GM21367 (cell line): Measurements from ENCODE around the gene STXBP3.

ENCODE experiments used
- ATAC-seq: cut with Tn5 transposase; IDR thresholded peaks from one replicate; pipeline ENCODE4 v1.9.1; 2021; ENCODE audit not compliant: unreplicated experiment

Gene STXBP3

DNA sequence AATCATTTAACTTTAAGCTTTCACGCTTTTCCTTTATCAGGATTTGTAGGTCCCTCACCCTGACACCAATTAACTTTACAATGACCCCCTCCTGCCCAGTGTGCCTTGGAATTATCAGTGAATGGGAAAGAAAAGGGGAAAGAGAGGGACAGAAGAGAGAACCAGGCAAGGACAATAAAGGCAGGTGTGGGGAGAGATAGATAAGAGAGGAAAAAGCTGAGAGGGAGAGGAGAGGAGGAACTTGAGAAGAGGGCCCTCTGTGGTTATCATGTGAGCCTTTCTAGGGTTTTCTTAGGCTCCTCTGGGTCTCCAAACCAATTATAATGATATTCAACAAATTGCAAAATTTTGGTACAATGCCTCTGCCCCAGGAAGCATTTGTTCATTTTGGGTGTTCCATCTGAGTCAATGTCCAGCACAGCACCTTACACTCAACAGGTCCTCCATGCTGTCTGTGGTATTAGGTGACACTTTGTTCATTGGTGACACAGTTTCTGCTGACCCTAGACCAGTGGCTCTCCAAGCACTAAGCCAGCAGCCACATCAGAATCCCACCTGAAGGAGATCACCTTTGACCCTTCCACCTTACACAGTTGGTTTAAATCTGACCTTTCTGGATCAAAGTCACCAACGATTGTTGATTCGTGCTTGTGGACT, 96.2 kb downstream of the STXBP3 start:
- ATAC-seq = no peak

DNA sequence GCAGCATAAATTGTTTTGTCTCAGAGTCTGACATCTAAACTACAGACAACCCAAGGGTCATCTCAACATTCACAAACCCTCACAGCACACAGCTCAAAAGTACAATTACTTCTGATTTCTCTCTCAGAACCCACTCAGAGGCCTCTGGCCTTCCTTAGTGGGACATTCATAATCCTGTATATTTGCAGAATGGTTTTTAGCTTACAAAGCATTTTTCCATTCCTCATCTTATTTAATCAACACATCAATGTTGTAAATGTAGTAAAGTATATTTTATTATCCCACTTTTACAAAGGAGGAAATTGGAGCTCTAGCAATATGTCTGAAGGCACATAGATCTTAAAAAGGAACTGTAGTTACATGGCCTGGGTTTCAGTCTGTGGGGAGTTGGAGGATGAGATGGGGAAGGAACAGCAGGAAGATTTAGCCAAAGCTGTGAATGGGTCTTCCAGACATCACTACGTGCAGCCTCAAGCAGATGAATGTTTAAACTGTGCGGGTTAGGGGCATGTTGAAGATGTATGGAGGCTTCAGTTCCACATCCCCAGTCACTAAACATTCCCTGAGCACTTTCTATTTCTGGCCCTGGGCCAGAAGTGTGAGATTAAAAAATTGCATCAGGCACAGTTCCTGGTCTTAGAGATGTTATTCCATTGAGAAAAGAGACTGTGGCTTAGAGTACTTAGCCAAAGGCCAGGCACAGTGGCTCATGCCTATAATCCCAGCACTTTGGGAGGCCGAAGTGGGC, 97.1 kb downstream of the STXBP3 start:
- ATAC-seq = no peak

- ATAC-seq = no peak
These were observed 99.0 kb downstream of the STXBP3 start for GRCh38 chr1:108845446-108845845.

- no peak for ATAC-seq
These were observed 99.5 kb downstream of the STXBP3 start for GRCh38 chr1:108845991-108846390.

DNA sequence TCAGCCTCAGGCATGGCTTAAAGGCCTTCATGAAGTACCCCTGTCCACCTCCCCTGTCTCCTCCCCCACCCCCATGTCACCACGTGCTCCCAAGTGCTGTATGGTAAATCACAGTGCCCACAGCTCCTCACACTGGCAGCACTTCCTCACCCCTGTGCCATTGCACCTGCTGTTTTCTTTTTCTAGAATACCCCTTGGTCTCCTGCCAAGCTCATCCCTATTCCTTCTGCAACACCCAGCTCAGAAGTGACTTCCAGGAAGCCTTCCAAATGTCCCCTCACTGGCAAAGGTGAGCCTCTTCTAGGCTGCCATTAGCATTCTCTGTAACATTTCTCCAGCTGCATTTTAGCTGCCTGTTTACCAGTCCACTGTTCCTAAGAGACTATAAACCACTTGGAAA, 101.0 kb downstream of the STXBP3 start:
- no peak for ATAC-seq

DNA sequence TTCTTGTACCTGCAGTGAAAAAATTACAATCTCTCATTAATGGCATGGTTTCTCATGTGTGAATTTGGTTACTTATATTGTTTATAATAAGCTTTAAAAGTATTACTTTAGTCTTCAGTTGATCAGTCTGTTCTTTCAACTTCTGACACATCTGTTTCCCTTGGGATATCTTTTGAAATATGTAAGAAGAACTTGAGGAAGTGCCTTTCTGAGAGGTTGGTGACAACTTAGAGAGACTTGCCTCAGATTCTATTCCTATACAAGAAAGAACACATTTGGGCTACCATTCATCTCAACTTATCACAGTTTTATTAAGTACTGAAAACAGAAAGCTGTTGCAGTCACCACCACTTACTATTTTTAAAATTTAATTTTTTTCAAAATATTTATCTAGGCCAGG, 102.3 kb downstream of the STXBP3 start:
- no peak for ATAC-seq

DNA sequence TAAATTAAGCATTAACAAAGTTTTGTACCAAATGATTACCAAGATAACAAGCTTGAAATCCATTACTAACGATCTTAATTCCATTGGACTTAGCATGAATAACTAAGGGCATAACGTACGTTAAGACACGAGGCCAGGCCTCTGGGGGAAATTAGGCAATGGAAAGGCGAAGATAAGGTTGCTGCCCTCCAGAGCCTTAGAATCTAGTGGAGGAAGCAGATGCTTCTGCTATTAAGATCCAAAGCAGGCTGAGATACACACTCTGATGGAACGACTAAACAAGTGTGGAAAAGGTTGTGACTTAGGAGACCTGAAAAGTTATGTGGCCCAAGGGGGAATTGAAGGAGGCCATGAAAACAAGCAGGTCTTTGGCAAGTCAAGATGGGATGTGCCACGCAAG, 104.5 kb downstream of the STXBP3 start:
- no peak for ATAC-seq

DNA sequence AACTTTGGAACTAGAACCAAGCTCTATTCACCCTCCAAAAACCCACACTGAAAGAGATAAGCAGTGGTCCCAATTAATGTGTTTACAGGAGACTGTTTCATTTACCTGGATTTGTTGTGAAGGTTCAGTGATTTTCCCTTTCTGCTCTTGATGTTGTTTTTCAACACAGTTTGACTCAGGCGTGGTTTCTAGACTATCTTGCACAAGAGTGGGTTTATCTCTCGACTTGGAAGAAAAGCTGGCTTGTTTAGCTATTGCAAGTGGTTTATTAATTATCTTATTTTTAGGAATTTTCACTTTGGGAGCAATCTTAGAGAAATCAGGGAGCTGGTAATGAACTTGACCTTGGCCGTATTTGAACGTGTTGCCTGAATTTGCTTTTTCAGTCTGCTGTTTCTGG, 105.1 kb downstream of the STXBP3 start:
- no peak for ATAC-seq

DNA sequence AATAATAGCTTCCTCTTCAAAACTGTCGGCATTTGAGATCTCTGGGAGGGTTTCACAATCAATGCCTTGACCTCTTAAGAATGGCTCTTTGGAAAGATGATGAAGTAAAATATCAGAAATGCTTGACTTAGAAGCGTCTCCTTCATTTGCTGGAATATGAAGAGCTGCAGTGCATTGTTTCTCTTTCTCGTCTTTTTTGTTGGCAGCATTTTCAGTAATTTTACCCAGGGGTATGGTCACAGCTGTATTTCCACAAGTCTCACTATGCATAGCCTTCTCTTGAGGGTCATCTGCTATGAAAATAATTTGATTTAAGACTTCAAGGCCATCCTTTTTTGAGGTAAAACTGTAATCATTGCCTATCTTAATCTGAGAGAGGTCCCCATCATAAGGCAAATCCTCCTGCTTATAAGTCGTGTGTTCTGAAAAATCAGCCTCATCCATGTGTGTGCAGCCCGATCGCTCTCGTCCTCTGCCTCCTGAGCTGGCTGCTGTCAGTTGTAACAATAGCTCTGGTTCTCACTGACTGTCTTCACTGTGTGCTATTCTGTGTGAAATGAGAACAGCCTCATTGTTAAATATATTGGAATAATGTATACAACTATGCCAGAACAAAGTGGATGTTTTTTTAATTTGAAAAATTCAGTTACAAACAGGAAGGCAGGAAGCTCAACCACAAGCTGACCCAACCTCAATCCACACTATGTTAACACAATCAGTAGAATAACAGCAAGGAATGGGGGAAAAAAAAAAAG, 105.9 kb downstream of the STXBP3 start:
- no peak for ATAC-seq

DNA sequence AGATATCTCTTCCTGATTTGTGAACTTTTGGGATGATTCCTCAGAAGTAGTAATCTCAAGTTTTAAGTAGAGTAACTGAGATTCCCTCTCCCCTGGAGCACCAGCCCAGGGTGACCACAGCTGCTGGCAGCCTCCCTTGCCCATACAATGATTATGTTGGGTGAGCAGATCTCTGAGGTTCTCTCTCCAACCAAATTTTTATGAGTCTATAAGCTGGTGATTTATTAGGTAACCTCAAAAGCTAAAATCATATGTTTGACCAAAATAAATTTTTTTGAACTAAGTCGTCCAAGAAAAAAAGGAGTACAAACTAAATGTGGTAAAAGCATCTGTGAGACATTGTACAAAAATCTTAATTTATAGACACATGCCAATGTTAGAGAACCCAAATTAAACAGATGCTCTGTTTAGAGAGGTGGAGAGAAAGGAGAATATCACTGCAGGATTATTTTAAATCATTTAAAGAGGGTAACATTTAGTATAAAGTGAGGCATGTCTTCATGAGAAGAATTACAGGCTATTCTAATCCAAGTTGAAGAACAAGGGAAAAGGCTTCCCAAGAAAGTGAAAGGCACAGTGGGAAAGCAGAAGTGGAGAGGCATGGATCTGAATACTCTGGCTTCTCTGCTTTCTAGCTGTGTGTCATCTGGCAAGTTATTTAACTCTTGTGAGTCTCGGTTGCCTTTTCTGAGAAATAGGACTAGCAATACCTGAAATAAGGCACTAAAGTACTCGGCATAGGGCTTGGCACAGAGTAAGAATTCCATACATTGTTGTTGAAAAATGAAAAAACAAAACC, 107.9 kb downstream of the STXBP3 start:
- ATAC-seq = no peak

GRCh38 chr1:108856994-108857393, 110.5 kb downstream of the STXBP3 start, which contains the start of gene AKNAD1:
AKNAD1 (minus strand) TSS chr1:108857094; CDS start chr1:108852664, 4,430 bp downstream.
- ATAC-seq = no peak

GRCh38 chr1:108858230-108858950, 111.9 kb downstream of the STXBP3 start:
- ATAC-seq = no peak
